Gastroesophageal sphincter (tissue), 4 donors: ENCODE data around the gene XPNPEP1. TPM values are rescaled to one million over a fixed set of nuclear protein-coding genes. Genes with fewer than 3 reads are reported as not detected.

Source experiments
- ATAC-seq: fragments of 150-250 bp; one replicate; pipeline ENCODE4 v1.9.1; 2016; ENCODE audit warnings: mild to moderate bottlenecking, moderate library complexity
- H3K27ac ChIP-seq, 4 donors: fragments of 200-600 bp; sonication (generic) in 3 of 4; 1 replicate in 3 of 4; 2 replicates in 1 of 4; pipeline ENCODE4 v1.5.1; 2016 to 2019
- H3K27me3 ChIP-seq: fragments of 200-600 bp; sonication (generic); one replicate; pipeline ENCODE4 v1.5.1; 2019
- H3K36me3 ChIP-seq, 2 donors: fragments of 200-600 bp; sonication (generic); one replicate each; pipeline ENCODE4 v1.5.1; 2019; ENCODE audit warnings: control low read depth in 1 of 2
- H3K4me1 ChIP-seq, 3 donors: fragments of 200-600 bp; sonication (generic); 1 replicate in 2 of 3; 2 replicates in 1 of 3; pipeline ENCODE4 v1.5.1; 2016 to 2019; ENCODE audit warnings: control low read depth in 2 of 3
- H3K4me3 ChIP-seq, 2 donors: fragments of 200-600 bp; sonication (generic); one replicate each; pipeline ENCODE4 v1.5.1; 2019; ENCODE audit warnings: mild to moderate bottlenecking in 1 of 2, moderate library complexity in 1 of 2
- H3K9me3 ChIP-seq, 3 donors: fragments of 200-600 bp; sonication (generic); one replicate each; pipeline ENCODE4 v1.5.1; 2017 to 2019; ENCODE audit warnings: control low read depth in 2 of 3
- EP300 ChIP-seq: sonication (generic); formaldehyde crosslinking; IDR thresholded peaks from one replicate; pipeline ENCODE4 v1.6.1; 2017; ENCODE audit warnings: antibody characterized with exemption, mild to moderate bottlenecking
- POLR2A ChIP-seq, 2 donors: fragments of 450-650 bp; IDR thresholded peaks; one replicate each; pipeline ENCODE4 v1.6.1; 2017; ENCODE audit warnings: antibody characterized with exemption in 2 of 2, mild to moderate bottlenecking in 2 of 2, moderate library complexity in 1 of 2
- POLR2AphosphoS5 ChIP-seq: sonication (generic); formaldehyde crosslinking; IDR thresholded peaks from one replicate; pipeline ENCODE4 v1.6.1; 2017; ENCODE audit warnings: antibody characterized with exemption
- WGBS, 2 donors: methylation state at CpG; one replicate each; pipeline ENCODE4 v1.1.5; 2018; ENCODE audit warnings: low coverage in 1 of 2; 5-methylcytosine and 5-hydroxymethylcytosine counted together
- total RNA-seq, 4 donors: library from RNA; depleted of rRNA; stranded (reverse); fragments of >200 nt; gene quantifications; one replicate each; pipeline ENCODE4 v1.1.0, GENCODE V29; 2016
- TF ChIP-seq, protein P1 (sequence below), 4 experiments: fragments of 200-600 bp in 2 of 4; fragments of 450-650 bp in 2 of 4; sonication (generic) in 1 of 4; IDR thresholded peaks; one replicate each; pipeline ENCODE4 v1.5.1; 2017 to 2019; ENCODE audit warnings: antibody characterized with exemption in 4 of 4, mild to moderate bottlenecking in 2 of 4, moderate library complexity in 2 of 4

XPNPEP1 gene
- total RNA-seq, 4 donors from 2014 or later, result 35.5 to 58.0 (median 52.1) TPM

DNA sequence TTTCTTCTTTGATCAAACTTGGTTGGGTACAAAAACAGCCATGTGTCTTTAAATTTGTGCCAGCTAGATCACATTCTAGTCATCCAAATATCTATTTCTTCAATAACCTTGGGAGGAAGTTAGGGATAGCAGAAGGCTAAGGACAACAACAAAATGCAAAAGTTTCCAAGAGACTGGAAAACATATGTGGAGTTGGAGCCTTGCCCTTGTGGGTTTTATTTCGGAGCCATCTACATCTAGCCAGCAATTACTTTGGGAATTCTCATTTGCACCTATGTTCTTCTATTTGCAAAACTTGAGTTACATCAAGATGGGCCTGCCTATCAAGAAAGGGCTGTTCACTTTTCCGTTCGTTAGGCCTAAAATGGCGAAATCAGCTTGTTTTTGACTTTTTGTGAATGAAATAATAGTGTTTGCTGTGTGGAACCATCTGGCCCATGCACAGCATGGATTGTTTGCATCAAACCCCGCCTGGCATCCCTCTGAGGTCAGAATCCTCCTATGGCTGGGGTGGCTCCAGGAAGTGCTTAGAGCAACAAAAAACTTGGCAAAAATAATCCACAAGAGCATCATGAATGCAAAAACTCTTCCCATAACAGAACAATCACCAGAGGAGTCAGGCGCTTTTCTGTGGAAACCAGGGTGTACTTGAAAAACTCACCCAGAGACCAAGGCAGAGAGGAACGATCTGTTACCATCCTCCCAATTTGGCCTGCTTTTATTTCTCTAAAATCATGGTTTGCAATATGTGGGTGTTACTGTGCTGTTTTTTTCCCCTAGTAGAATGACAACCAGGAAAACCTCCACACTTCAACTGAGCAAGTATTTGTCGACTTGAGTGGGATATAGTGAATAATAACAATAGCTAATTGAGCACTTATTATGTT lies 36.2 kb upstream of the XPNPEP1 start:
- H3K27me3 ChIP-seq, result no peaks in the 10 kb centered on the region
- no peak overlapping the region for H3K27ac ChIP-seq
- TF ChIP-seq EP300, result no peak
- no peak for TF ChIP-seq POLR2A (IDR thresholded peaks at IDR 0.05)
- TF ChIP-seq, protein P1, sequence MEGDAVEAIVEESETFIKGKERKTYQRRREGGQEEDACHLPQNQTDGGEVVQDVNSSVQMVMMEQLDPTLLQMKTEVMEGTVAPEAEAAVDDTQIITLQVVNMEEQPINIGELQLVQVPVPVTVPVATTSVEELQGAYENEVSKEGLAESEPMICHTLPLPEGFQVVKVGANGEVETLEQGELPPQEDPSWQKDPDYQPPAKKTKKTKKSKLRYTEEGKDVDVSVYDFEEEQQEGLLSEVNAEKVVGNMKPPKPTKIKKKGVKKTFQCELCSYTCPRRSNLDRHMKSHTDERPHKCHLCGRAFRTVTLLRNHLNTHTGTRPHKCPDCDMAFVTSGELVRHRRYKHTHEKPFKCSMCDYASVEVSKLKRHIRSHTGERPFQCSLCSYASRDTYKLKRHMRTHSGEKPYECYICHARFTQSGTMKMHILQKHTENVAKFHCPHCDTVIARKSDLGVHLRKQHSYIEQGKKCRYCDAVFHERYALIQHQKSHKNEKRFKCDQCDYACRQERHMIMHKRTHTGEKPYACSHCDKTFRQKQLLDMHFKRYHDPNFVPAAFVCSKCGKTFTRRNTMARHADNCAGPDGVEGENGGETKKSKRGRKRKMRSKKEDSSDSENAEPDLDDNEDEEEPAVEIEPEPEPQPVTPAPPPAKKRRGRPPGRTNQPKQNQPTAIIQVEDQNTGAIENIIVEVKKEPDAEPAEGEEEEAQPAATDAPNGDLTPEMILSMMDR (IDR thresholded peaks at IDR 0.05), result no peak
- no peak for TF ChIP-seq POLR2AphosphoS5
- 87 to 93% methylated on average over 6 to 8 of the region's 8 CpGs for WGBS, 2 donors
- no peak overlapping the region for H3K4me3 ChIP-seq
- ATAC-seq, result no peak
- H3K9me3 ChIP-seq, result no peaks in the 10 kb centered on the region
- peaks cover 0 to 14% (median 0%) of the 10 kb centered on the region in 3 donors for H3K4me1 ChIP-seq
- H3K36me3 ChIP-seq, result no peaks in the 10 kb centered on the region

DNA sequence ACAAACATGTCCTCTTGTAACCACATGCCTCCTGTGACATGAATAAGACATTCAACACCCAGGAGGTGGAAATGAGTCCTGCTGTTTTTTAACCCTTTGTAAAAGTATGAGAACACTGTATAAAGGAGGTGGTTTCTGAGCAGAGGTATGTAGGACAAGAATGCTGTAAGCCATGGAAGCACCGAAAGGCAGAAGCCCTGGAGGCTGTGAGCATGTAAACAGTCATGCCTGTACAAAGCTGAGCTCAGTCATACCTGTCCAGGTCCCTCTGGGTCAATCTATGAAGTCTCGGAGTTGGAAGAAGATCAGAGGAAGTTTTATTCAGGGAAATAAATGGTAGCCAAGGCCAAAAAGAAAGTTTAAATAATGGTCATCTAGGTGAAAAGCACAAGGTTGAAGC lies 34.7 kb upstream of the XPNPEP1 start:
- H3K27ac ChIP-seq, result no peak overlapping the region
- no peaks in the 10 kb centered on the region for H3K36me3 ChIP-seq
- no peaks in the 10 kb centered on the region for H3K27me3 ChIP-seq
- no peaks in the 10 kb centered on the region for H3K9me3 ChIP-seq
- peaks cover 0 to 14% (median 0%) of the 10 kb centered on the region in 3 donors for H3K4me1 ChIP-seq
- H3K4me3 ChIP-seq, result no peak overlapping the region
- WGBS, 2 donors, result 100% methylated on average over 1 to 2 of the region's 2 CpGs
- no peak for ATAC-seq
- TF ChIP-seq POLR2A (IDR thresholded peaks at IDR 0.05) (no peak), POLR2AphosphoS5 (no peak)

- WGBS, 2 donors, result 88 to 90% methylated on average over 8 of the region's 9 CpGs
- Histone ChIP-seq H3K36me3 (no peaks in the 10 kb centered on the region), H3K27me3 (no peaks in the 10 kb centered on the region), H3K9me3 (no peaks in the 10 kb centered on the region), H3K4me3 (no peak overlapping the region), H3K4me1 (peaks cover 0 to 8% (median 0%) of the 10 kb centered on the region in 3 donors), H3K27ac (no peak overlapping the region)
- ATAC-seq, result no peak
- TF ChIP-seq EP300, result no peak
- no peak for TF ChIP-seq POLR2AphosphoS5
- TF ChIP-seq POLR2A (IDR thresholded peaks at IDR 0.05), result no peak
- TF ChIP-seq, protein P1 (IDR thresholded peaks at IDR 0.05), result no peak
Measured at GRCh38 chr10:109957092-109957797, 33.9 kb upstream of the XPNPEP1 start.

GRCh38 chr10:109956454-109957091 lies 33.3 kb upstream of the XPNPEP1 start:
- Histone ChIP-seq H3K27ac (no peak overlapping the region), H3K27me3 (no peaks in the 10 kb centered on the region), H3K9me3 (no peaks in the 10 kb centered on the region), H3K36me3 (no peaks in the 10 kb centered on the region), H3K4me3 (no peak overlapping the region), H3K4me1 (peaks cover 0 to 1% (median 0%) of the 10 kb centered on the region in 3 donors)
- TF ChIP-seq EP300 (no peak), POLR2A (IDR thresholded peaks at IDR 0.05) (no peak), POLR2AphosphoS5 (no peak)
- TF ChIP-seq, protein P1 (IDR thresholded peaks at IDR 0.05), result peak in 2 of 4 experiments; percentile 31 to 44
- 83 to 100% methylated on average over 2 of the region's 2 CpGs for WGBS, 2 donors
- ATAC-seq, result no peak

DNA sequence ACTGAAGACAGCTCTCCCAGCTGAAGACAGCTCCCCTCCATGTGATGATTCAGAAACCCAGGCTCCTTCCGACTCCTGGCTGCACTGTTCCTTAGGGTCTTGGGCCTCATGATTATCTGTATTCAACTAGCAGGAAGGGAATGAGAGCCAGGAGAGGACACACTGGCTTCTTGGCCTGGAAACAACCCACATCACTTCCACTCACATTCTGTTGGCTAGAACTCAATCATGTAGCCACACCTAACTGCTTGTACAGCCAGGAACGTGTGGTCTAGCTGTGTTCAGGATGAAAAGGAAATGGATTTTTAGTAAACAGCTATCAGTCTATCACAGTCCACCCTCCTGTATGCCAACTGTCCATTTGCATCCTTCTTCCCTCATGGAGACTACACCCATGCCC lies 30.5 kb upstream of the XPNPEP1 start:
- no peak for ATAC-seq
- WGBS, 2 donors, result 40 to 44% methylated on average over 1 of the region's 2 CpGs
- TF ChIP-seq, protein P1 (IDR thresholded peaks at IDR 0.05), result no peak
- TF ChIP-seq POLR2AphosphoS5, result no peak
- TF ChIP-seq EP300, result no peak
- TF ChIP-seq POLR2A (IDR thresholded peaks at IDR 0.05), result no peak
- no peaks in the 10 kb centered on the region for H3K36me3 ChIP-seq
- no peaks in the 10 kb centered on the region for H3K4me1 ChIP-seq
- no peaks in the 10 kb centered on the region for H3K27me3 ChIP-seq
- no peak overlapping the region for H3K4me3 ChIP-seq
- no peak overlapping the region for H3K27ac ChIP-seq
- no peaks in the 10 kb centered on the region for H3K9me3 ChIP-seq
